Fibroblast of skin of right biceps (primary cell): Measurements from ENCODE around the gene NMUR1.

ENCODE experiments used
- DNase-seq: peaks from one replicate; pipeline ENCODE4 v3.0.0-alpha.2; 2013

Gene NMUR1

DNA sequence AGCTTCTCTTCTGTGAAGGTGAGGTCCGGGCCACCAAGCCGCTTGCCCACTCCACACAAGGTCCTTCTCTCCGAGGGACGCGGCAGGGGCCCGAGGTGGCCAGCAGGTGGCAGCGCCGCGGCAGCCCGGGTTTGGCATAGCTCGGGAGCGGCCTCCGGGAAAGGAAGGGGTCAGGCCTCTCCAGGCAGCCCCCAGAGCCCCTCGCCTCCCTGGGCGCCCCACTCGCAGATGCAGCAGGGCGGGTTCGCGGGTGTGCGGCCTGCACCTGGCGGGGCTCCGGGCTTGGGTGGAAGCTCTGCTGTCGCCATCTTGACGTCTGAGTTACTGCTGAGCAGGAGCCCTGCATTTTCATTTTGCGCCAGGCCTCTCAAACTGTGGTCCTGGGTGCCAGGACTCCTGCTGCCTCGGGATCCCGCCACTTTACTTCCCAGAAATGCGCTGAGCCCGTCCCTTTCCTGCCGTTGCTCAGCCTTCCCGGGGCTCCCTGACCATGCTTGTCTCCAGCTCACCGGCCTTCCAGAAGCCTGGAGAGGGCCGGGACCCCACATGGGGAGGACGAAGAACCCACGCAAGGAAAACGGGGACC, 47.3 kb downstream of the NMUR1 start:
- peak; percentile 64 for DNase-seq

DNA sequence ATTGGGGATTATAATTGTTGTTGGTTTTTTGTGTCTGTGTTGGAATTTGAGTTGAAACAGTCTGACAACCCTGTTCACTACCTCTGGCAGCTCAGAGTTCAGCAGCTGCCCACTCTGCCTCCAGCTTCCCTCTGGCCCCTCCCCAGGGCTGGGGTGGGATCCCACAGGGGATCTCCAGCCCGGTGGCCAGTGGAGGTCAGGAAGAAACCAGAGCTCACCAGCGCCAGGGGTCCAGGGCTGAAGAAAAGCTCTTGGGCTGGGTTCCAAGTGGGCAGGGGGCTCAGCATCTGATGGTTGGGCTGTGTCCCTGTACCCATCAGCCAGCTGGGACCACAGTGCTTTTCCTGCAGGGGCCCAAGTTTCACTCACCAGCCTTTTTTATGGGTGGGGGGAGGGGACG, 49.5 kb downstream of the NMUR1 start:
- DNase-seq = no peak

DNA sequence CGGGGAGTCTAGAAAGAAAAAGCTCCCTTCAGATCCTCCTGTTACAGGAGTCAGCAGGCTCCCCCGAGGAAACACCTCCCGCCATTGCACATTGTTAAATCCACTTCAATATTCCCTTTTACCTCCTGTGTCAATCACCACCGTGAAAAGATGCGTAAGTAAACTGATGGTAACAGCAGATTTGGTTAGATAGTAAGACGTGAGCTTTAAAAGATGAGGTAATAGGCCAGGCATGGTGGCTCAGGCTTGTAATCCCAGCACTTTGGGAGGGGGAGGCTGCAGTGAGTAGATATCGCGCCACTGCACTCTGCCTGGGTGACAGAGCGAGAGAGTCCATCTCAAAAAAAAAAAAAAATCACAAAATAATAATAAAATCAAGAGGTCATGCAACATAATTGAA, 50.8 kb downstream of the NMUR1 start:
- DNase-seq = no peak

DNA sequence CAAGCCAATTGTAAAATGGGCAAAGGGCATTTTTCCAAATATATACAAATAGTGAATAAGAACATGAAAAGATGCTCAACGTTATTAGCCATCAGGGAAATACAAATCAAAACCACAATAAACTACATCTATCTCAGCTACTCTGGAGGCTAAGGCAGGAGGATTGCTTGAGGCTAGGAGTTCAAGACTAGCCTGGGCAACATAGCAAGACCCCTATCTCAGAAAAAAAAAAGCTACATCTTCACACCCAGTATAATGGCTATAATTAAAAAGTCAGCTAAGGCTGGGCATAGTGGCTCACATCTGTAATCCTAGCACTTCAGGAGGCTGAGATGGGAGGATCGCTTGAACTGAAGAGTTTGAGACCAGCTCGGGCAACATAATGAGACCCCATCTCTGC, 53.3 kb downstream of the NMUR1 start:
- no peak for DNase-seq

DNA sequence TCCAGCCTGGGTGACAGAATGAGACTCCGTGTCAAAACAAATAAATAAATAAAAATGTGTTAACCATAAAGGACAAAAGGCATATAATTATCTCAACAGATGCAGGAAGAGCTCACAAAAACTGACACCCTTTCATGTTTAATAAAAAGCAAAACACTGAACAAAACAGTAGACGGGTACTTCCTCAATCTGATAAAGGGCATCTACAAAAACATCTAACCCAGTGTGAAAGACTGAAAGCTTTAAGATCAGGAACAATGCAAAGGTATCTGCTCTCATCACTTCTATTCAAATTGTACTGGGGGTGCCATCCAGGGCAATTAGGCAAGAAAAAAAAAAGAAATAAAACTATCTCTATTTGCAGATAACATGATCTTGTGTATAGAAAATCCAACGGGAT, 54.3 kb downstream of the NMUR1 start:
- no peak for DNase-seq
